NCI-H526 (cell line): ENCODE results near the gene PAQR9.

Source experiments
- DNase-seq, 2 experiments: peaks; one replicate each; lab custom pipeline; 2025; lab: John Stamatoyannopoulos, UW

Gene PAQR9

GRCh38 chr3:142915636-142916035, 47.8 kb downstream of the PAQR9 start:
- DNase-seq: peak in 1 of 2 experiments; percentile 15

DNA sequence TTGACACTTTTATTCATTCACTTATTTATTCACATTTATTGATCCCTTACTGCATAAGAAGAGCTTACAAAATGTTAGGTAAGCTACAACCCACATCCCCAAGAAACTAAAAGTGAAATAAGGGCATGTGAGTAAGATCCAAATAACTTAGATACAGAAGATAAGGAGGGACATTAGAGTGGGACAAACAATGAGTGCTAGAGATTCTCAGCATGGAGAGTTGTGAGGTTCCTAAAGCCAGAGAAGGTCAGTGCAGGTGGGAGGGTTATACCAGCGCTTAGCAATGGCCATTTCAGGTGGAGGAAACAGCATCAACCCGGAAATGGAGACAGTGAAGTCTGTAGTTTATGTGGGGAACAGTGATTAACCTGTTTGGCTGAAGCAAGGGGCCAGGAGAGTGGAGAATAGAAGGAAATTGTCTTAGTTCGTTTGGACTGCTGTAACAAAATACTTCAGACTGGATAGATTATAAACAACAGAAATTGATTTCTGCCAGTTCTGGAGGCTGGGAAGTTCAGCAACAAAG, 49.1 kb downstream of the PAQR9 start:
- DNase-seq: no peak

DNA sequence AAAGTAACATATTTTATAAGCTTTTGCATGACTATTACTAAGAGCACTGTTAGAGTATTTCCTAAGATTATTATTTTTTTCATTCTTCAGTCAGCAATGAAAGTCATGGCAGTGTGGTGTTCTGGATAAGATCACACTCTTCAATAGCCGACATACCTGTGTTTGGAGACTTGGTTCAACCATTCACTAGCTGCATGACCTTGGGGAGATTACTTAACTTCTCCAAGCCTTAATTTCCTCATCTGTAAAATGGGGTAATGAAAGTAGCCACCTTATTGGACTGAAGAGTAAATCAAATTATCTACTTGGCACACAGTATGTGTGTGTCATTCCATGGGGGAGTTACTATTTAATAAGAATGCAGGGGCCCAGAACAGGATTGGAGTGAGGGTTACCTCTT, 50.0 kb downstream of the PAQR9 start:
- DNase-seq: no peak

DNA sequence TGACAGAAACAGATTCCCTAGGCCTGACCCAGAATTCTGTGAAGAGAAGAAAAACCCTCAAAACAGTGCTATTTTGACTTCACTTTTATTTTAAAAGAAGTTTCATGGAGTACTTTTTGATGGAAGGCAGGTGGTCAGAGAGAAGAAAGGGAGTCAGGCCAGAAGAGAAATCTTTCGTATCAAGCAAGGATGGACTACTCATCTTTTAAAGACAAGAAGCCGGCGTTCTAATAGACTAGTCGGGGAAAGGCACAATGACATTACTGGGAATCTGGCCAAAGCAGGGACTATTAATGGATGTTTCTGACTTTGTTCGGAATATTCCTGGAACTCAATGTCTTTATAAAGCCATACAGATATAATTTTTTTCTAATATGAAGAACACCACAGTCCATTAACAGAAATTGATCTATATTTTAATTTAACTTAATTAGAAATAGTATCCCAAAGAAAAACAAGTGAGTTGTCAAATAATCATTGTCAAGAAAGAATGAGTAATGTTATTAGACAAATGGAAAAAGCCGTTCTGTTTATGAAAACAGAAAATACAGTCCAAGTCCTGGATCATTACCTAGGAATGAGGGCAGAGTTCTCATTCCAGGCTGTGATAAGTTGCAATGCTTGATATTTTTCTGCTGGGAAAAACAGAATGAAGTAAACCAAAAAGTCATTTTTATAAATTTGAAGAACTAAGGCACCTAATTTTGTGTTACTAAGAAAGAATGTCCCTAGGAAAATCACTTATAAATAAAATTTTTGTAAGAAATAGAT, 50.9 kb downstream of the PAQR9 start:
- no peak for DNase-seq
